Psoas muscle (tissue), 8 donors: ENCODE data around the gene REXO4. TPM values are rescaled to one million over a fixed set of nuclear protein-coding genes. Genes with fewer than 3 reads are reported as not detected.

Experiments used
- ATAC-seq, 4 donors: fragments of 200-7000 bp; cut with Tn5 transposase; one replicate each; pipeline ENCODE4 v1.9.1; 2020; ENCODE audit warnings: moderate library complexity in 3 of 4, mild to moderate bottlenecking in 2 of 4
- DNase-seq, 2 donors: peaks; one replicate each; pipeline ENCODE4 v3.0.0-alpha.2; 2020
- H3K27ac ChIP-seq: fragments of 200-600 bp; one replicate; pipeline ENCODE4 v1.8.0; 2022
- H3K27me3 ChIP-seq, 3 donors: fragments of 200-600 bp in 1 of 3; one replicate each; pipeline versions ENCODE4 v1.6.1 to v1.8.0; 2013 to 2022; ENCODE audit warnings: low read length in 2 of 3, mild to moderate bottlenecking in 2 of 3, moderate library complexity in 1 of 3; ENCODE audit not compliant: insufficient read depth in 3 of 3
- H3K36me3 ChIP-seq, 2 donors: fragments of 200-600 bp in 1 of 2; one replicate each; pipeline versions ENCODE4 v1.6.1 to v1.8.0; 2013 to 2022; ENCODE audit warnings: low read depth in 1 of 2, mild to moderate bottlenecking in 1 of 2, moderate library complexity in 1 of 2; ENCODE audit not compliant: insufficient read depth in 1 of 2
- H3K4me1 ChIP-seq: fragments of 200-600 bp; one replicate; pipeline ENCODE4 v1.8.0; 2022
- H3K4me3 ChIP-seq: fragments of 200-600 bp; one replicate; pipeline ENCODE4 v1.8.0; 2022; ENCODE audit warnings: mild to moderate bottlenecking
- H3K9me3 ChIP-seq: fragments of 200-600 bp; one replicate; pipeline ENCODE4 v1.8.0; 2022
- CTCF ChIP-seq: fragments of 200-600 bp; IDR thresholded peaks from one replicate; pipeline ENCODE4 v1.8.0; 2022; ENCODE audit warnings: antibody characterized with exemption
- WGBS, 3 donors: extraction: QIAGEN DNeasy Blood & Tissue Kit; methylation state at CpG; one replicate each; pipeline versions ENCODE4 v1.1.6 to v1.1.7; 2013; 5-methylcytosine and 5-hydroxymethylcytosine counted together
- intact Hi-C, 2 donors: fragments of 100-400 bp; cut with DNase I; formaldehyde crosslinking; loops; one replicate each; pipeline versions ENCODE4 v1.11.0 to v1.14.2; 2022
- polyA plus RNA-seq, 3 donors: library from polyadenylated mRNA; stranded (reverse); fragments of 200-250 nt; gene quantifications; one replicate each; pipeline ENCODE4 v1.2.3, GENCODE V29; 2013
- total RNA-seq, 4 donors: library from RNA; stranded (reverse); fragmentation: NEBNext Ultra II Directional in 2 of 4; extraction: Animal tissue kit (Norgen Biotek cat#: 25700) in 2 of 4; gene quantifications; one replicate each; pipeline versions ENCODE4 v1.2.1 to v1.2.4, GENCODE V29; 2021 to 2023
- donor health status: healthy with polysubstance abuse.
- donor health status: DM: no; HTN: no; CAD: no; lungs with moderate emphysema.
- donor health status: Bipolar disorder and iron deficiency.
- donor health status: healthy.
- donor health status: DM: yes; HTN: yes; CAD: no.
- donor health status: DM: no; HTN: no; CAD: no.
- donor health status: DM: no; HTN: no; CAD: no.
- donor health status: DM: yes; HTN: yes; CAD: no.

Gene REXO4
- total and polyA plus RNA-seq, 7 donors: 23.8 to 75.2 (median 31.2) TPM

- intact Hi-C loops: no loop called here
- H3K27me3 ChIP-seq: no peaks in the 10 kb centered on the region
- 59 to 64% (median 62%) methylated on average over 22 to 23 of the region's 23 CpGs for WGBS, 3 donors
Measured at GRCh38 chr9:133421615-133422542, 4.1 kb upstream of the REXO4 start, which contains the start of gene ADAMTS13. Gene ADAMTS13, plus strand, starts transcription at chr9:133422367. Its CDS starts 77 bp downstream, at chr9:133422444.

GRCh38 chr9:133420392-133420827, 2.6 kb upstream of the REXO4 start:
- WGBS, 3 donors: 57 to 60% (median 60%) methylated on average over 5 of the region's 5 CpGs
- DNase-seq (no peak), ATAC-seq (no peak)
- intact Hi-C loops: no loop called here
- no peak overlapping the region for H3K4me3 ChIP-seq
- H3K4me1 ChIP-seq: peaks cover 6% of the 10 kb centered on the region
- H3K9me3 ChIP-seq: no peaks in the 10 kb centered on the region
- TF ChIP-seq CTCF: no peak
- no peak overlapping the region for H3K27ac ChIP-seq
- no peaks in the 10 kb centered on the region for H3K36me3 ChIP-seq
- H3K27me3 ChIP-seq: no peaks in the 10 kb centered on the region

More at GRCh38 chr9:133421615-133422542, 4.1 kb upstream of the REXO4 start, which contains the start of gene ADAMTS13:
- ATAC-seq: no peak
- no peaks in the 10 kb centered on the region for H3K36me3 ChIP-seq
- no peaks in the 10 kb centered on the region for H3K4me1 ChIP-seq
- H3K27ac ChIP-seq: peak within 1 kb of the TSS; percentile 16
- H3K9me3 ChIP-seq: no peaks in the 10 kb centered on the region
- no peak for TF ChIP-seq CTCF
- no peak within 1 kb of the TSS for H3K4me3 ChIP-seq
- no peak for DNase-seq

GRCh38 chr9:133419005-133419404, 1.2 kb upstream of the REXO4 start:
- no peak for ATAC-seq
- peak overlapping the region; percentile 91 for H3K4me3 ChIP-seq

GRCh38 chr9:133415170-133415569, 2.6 kb downstream of the REXO4 start:
- 77 to 83% (median 82%) methylated on average over 1 of the region's 1 CpG for WGBS, 3 donors
- Histone ChIP-seq H3K27ac (no peak overlapping the region), H3K4me3 (no peak overlapping the region), H3K36me3 (peaks cover 12 to 52% of the 10 kb centered on the region in 2 donors), H3K27me3 (no peaks in the 10 kb centered on the region), H3K4me1 (peaks cover 6% of the 10 kb centered on the region), H3K9me3 (no peaks in the 10 kb centered on the region)
- DNase-seq: no peak
- ATAC-seq: no peak
- TF ChIP-seq CTCF: no peak
- intact Hi-C loops: loop anchor here in 1 of 2 donors (5.0 kb wide), 2 partner anchors 47 to 62 kb away; partner anchors contain the start of gene SLC2A6

More at GRCh38 chr9:133419005-133419404, 1.2 kb upstream of the REXO4 start:
- TF ChIP-seq CTCF: no peak
- Histone ChIP-seq H3K4me1 (peaks cover 6% of the 10 kb centered on the region), H3K9me3 (no peaks in the 10 kb centered on the region), H3K36me3 (peaks cover 3 to 13% of the 10 kb centered on the region in 2 donors), H3K27me3 (no peaks in the 10 kb centered on the region), H3K27ac (no peak overlapping the region)
- intact Hi-C loops: loop anchor here in 1 of 2 donors (5.0 kb wide), 2 partner anchors 43 to 58 kb away; partner anchors contain the start of gene SLC2A6
- no peak for DNase-seq
- WGBS, 3 donors: 56 to 64% (median 63%) methylated on average over 13 of the region's 13 CpGs
